Glutamatergic neuron (in vitro differentiated cells): ENCODE results near the gene CHD1L. TPM values are rescaled to one million over a fixed set of nuclear protein-coding genes. Genes with fewer than 3 reads are reported as not detected.

ENCODE experiments used
- DNase-seq: peaks from one replicate; pipeline ENCODE4 v3.0.0; 2022
- H3K27ac Mint-ChIP-seq: one replicate; pipeline ENCODE4 v1.8.0; 2020; ENCODE audit warnings: mild to moderate bottlenecking, mixed read lengths, inconsistent platforms; ENCODE audit not compliant: unreplicated experiment
- H3K27me3 Mint-ChIP-seq: one replicate; pipeline ENCODE4 v1.8.0; 2020; ENCODE audit warnings: mild to moderate bottlenecking, moderate library complexity, mixed read lengths, inconsistent platforms; ENCODE audit not compliant: unreplicated experiment
- H3K36me3 Mint-ChIP-seq: one replicate; pipeline ENCODE4 v1.8.0; 2020; ENCODE audit warnings: mild to moderate bottlenecking, mixed read lengths, inconsistent platforms; ENCODE audit not compliant: unreplicated experiment
- H3K4me1 Mint-ChIP-seq: one replicate; pipeline ENCODE4 v1.8.0; 2020; ENCODE audit warnings: mild to moderate bottlenecking, low read depth, mixed read lengths, inconsistent platforms; ENCODE audit not compliant: unreplicated experiment
- H3K4me3 Mint-ChIP-seq: one replicate; pipeline ENCODE4 v1.8.0; 2020; ENCODE audit warnings: mild to moderate bottlenecking, mixed read lengths, inconsistent platforms; ENCODE audit not compliant: unreplicated experiment
- H3K9me3 Mint-ChIP-seq: one replicate; pipeline ENCODE4 v1.8.0; 2020; ENCODE audit warnings: mild to moderate bottlenecking, moderate library complexity, mixed read lengths, inconsistent platforms; ENCODE audit not compliant: unreplicated experiment
- total RNA-seq: library from RNA; stranded (reverse); fragmentation: NEBNext Ultra II Directional; extraction: Animal tissue kit (Norgen Biotek cat#: 25700); gene quantifications from one replicate; pipeline ENCODE4 v1.2.1, GENCODE V29; 2021; ENCODE audit not compliant: unreplicated experiment
- TF ChIP-seq, protein P1 (sequence below): fragments of 200-600 bp; sonication (generic); IDR thresholded peaks from one replicate; pipeline ENCODE4 v1.5.0; 2021; ENCODE audit not compliant: partially characterized antibody, unreplicated experiment

Gene CHD1L
- total RNA-seq, 1 donor from 2014 or later, result 35.2 TPM

- Mint-ChIP-seq H3K4me3 (no peak overlapping the region), H3K27ac (no peak overlapping the region), H3K9me3 (peaks cover 16% of the 10 kb centered on the region), H3K27me3 (no peaks in the 10 kb centered on the region), H3K4me1 (no peaks in the 10 kb centered on the region), H3K36me3 (peaks cover 24% of the 10 kb centered on the region)
- TF ChIP-seq, protein P1, sequence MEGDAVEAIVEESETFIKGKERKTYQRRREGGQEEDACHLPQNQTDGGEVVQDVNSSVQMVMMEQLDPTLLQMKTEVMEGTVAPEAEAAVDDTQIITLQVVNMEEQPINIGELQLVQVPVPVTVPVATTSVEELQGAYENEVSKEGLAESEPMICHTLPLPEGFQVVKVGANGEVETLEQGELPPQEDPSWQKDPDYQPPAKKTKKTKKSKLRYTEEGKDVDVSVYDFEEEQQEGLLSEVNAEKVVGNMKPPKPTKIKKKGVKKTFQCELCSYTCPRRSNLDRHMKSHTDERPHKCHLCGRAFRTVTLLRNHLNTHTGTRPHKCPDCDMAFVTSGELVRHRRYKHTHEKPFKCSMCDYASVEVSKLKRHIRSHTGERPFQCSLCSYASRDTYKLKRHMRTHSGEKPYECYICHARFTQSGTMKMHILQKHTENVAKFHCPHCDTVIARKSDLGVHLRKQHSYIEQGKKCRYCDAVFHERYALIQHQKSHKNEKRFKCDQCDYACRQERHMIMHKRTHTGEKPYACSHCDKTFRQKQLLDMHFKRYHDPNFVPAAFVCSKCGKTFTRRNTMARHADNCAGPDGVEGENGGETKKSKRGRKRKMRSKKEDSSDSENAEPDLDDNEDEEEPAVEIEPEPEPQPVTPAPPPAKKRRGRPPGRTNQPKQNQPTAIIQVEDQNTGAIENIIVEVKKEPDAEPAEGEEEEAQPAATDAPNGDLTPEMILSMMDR, result no peak
- no peak for DNase-seq
These were observed 6.7 kb upstream of the CHD1L start for GRCh38 chr1:147235822-147236221.

DNA sequence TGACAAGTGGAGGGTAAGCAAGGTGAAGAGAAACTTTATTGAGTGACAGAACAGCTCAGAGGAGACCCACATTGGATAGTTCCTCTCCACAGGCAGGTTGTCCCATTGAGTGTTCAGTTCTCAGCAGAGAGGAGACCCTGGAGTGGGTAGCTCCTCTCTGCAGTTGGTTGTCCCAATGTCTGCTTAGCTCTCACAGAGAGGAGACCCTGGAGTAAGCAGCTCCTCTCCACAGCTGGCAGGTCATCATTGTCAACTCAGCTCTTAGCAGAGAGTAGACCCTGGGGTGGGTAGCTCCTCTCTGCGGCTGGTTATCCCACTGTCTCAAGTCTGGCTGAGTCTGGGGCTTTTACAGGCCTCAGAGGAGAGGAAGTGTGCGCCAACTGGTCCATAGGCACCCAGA, 6.0 kb upstream of the CHD1L start:
- no peak for DNase-seq
- Mint-ChIP-seq H3K4me3 (no peak overlapping the region), H3K27me3 (no peaks in the 10 kb centered on the region), H3K4me1 (no peaks in the 10 kb centered on the region), H3K36me3 (peaks cover 18% of the 10 kb centered on the region), H3K27ac (no peak overlapping the region), H3K9me3 (peaks cover 13% of the 10 kb centered on the region)
- TF ChIP-seq, protein P1, result no peak

DNA sequence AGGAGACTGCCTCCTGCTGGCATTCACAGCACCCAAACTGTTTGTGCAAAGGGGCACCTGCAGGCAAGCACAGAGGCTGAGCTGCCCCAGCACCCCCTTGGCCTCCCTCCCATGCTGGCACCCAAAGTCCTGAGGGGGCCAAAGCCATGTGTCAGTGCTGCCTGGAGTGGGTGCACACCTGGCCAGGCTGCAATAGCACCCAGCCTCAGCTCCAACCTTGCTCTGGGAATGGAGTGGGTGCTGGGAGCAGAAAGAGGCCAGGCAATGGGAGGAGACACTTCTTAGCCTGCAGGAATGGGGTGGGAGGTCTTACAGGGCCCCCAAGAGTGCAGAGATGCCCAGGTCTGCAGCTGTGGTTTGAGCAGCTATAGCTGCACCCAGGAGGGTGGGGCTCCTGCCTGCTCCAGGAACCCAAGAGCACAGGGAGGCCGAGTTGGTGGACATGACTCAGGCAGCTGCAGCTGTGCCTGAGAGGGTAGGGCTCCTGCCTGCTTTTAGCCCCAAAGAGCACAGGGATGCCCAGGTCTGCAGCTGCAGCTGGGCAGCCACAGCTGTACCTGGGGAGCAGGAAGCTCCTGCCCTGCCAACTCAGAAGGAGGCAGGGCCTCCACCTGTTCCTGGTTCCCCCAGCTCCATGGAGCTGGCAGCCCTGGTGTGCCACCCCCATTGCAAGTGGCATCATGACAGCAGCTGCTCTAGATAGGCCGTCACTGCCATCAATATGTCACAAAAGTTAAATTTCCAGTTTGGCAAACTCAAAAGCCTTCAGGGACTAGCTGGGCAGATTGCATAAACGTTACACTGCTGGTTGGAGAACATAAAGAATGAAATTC, 5.3 kb upstream of the CHD1L start:
- Mint-ChIP-seq H3K36me3 (peaks cover 10% of the 10 kb centered on the region), H3K4me1 (no peaks in the 10 kb centered on the region), H3K4me3 (no peak overlapping the region), H3K27ac (no peak overlapping the region), H3K27me3 (no peaks in the 10 kb centered on the region), H3K9me3 (peaks cover 10% of the 10 kb centered on the region)
- DNase-seq, result no peak
- TF ChIP-seq, protein P1, result no peak

GRCh38 chr1:147238053-147238902, 4.2 kb upstream of the CHD1L start:
- TF ChIP-seq, protein P1, result no peak
- Mint-ChIP-seq H3K4me1 (no peaks in the 10 kb centered on the region), H3K9me3 (peaks cover 8% of the 10 kb centered on the region), H3K4me3 (no peak overlapping the region), H3K27me3 (no peaks in the 10 kb centered on the region), H3K36me3 (peaks cover 10% of the 10 kb centered on the region), H3K27ac (no peak overlapping the region)
- no peak for DNase-seq
